Esophagus muscularis mucosa (tissue), 4 donors: ENCODE results near the gene SIPA1L3. TPM values are rescaled to one million over a fixed set of nuclear protein-coding genes. Genes with fewer than 3 reads are reported as not detected.

ENCODE experiments used
- DNase-seq: peaks from one replicate; pipeline ENCODE4 v3.0.0-alpha.2; 2017; ENCODE audit errors: extremely low spot score
- H3K27ac ChIP-seq, 4 donors: fragments of 200-600 bp; sonication (generic); replicated peaks in 1 of 4; 1 replicate in 3 of 4; 2 replicates in 1 of 4; pipeline ENCODE4 v1.5.1; 2016 to 2019; ENCODE audit warnings: mild to moderate bottlenecking in 1 of 4
- H3K27me3 ChIP-seq, 4 donors: fragments of 200-600 bp; sonication (generic); one replicate each; pipeline versions ENCODE4 v1.5.1 to v1.6.0; 2016 to 2019
- H3K36me3 ChIP-seq, 4 donors: fragments of 200-600 bp; sonication (generic); one replicate each; pipeline ENCODE4 v1.5.1; 2016 to 2019
- H3K4me1 ChIP-seq, 4 donors: fragments of 200-600 bp; sonication (generic); one replicate each; pipeline ENCODE4 v1.5.1; 2016 to 2019
- H3K4me3 ChIP-seq, 4 donors: fragments of 200-600 bp; sonication (generic); 1 replicate in 2 of 4; 2 replicates in 2 of 4; pipeline ENCODE4 v1.5.1; 2016 to 2019; ENCODE audit warnings: mild to moderate bottlenecking in 4 of 4, moderate library complexity in 1 of 4
- H3K9me3 ChIP-seq, 4 donors: fragments of 200-600 bp; sonication (generic); 1 replicate in 3 of 4; 2 replicates in 1 of 4; pipeline ENCODE4 v1.5.1; 2016 to 2019
- EP300 ChIP-seq: sonication (generic); formaldehyde crosslinking; IDR thresholded peaks from one replicate; pipeline ENCODE4 v1.6.1; 2017; ENCODE audit warnings: antibody characterized with exemption
- POLR2A ChIP-seq: fragments of 450-650 bp; IDR thresholded peaks from one replicate; pipeline ENCODE4 v1.6.1; 2017; ENCODE audit warnings: antibody characterized with exemption, moderate library complexity, mild to moderate bottlenecking, low read depth
- POLR2AphosphoS5 ChIP-seq, 2 donors: sonication (generic); formaldehyde crosslinking; IDR thresholded peaks; one replicate each; pipeline ENCODE4 v1.6.1; 2017; ENCODE audit warnings: antibody characterized with exemption in 2 of 2
- whole genome bisulfite sequencing: methylation state at CpG from one replicate; pipeline ENCODE4 v1.1.5; 2018; 5-methylcytosine and 5-hydroxymethylcytosine counted together
- intact Hi-C: fragments of 100-400 bp; cut with DNase I; formaldehyde crosslinking; loops from one replicate; pipeline ENCODE4 v1.15.1; 2023
- total RNA-seq, 4 donors: library from RNA; depleted of rRNA; stranded (reverse); fragments of >200 nt; gene quantifications; one replicate each; pipeline versions ENCODE4 v1.1.0 to v1.2.1, GENCODE V29; 2016
- TF ChIP-seq, protein P1 (sequence below), 3 experiments: fragments of 200-600 bp in 2 of 3; fragments of 450-650 bp in 1 of 3; sonication (generic) in 2 of 3; IDR thresholded peaks; one replicate each; pipeline ENCODE4 v1.5.1; 2017 to 2019; ENCODE audit warnings: antibody characterized with exemption in 3 of 3, mild to moderate bottlenecking in 2 of 3, moderate library complexity in 1 of 3

SIPA1L3 gene
- total RNA-seq, 4 donors from 2014 or later: 10.4 to 17.9 (median 13.2) TPM

DNA sequence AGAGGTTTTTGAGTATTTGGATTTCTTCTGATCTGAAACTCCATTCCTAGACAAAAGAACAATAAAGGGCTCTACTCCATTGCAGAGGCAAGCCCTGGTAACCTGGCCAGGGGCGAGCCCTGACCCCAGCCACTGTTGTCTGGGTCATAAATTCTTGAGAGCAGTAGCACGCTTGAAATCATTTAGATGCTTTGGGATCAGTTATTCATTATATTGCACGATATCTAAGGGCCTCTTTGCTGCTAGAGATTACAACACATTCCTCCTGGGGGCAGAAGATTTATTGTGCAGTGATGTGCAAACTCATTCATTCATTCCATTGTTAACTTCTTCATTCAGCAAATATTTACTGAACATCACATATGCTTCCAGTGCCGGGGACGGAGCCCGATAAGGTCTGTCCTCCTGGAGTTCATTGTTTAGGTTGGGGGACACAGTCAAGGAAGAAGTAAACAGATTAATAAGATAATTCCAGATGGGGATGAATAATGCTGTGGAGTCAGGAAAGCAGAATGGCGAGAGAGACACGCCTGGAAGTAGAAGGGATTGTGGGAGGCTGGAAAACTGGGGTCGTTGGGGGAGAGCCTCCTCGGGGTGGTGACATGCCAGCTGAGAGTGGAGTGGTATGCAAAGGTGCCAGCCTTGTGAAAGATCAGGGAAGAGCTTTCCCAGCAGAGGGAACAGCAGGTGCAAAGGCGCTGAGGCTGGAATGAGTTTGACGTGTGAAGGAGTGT lies 34.9 kb downstream of the SIPA1L3 start:
- Histone ChIP-seq H3K27ac (no peak overlapping the region), H3K27me3 (no peaks in the 10 kb centered on the region), H3K4me1 (no peaks in the 10 kb centered on the region), H3K9me3 (no peaks in the 10 kb centered on the region), H3K4me3 (no peak overlapping the region), H3K36me3 (peaks cover 0 to 3% (median 0%) of the 10 kb centered on the region in 4 donors)
- 86% methylated on average over 12 of the region's 12 CpGs for WGBS
- intact Hi-C loops: no loop called here
- TF ChIP-seq POLR2AphosphoS5 (IDR thresholded peaks at IDR 0.05) (no peak), POLR2A (no peak), EP300 (no peak)
- TF ChIP-seq, protein P1, sequence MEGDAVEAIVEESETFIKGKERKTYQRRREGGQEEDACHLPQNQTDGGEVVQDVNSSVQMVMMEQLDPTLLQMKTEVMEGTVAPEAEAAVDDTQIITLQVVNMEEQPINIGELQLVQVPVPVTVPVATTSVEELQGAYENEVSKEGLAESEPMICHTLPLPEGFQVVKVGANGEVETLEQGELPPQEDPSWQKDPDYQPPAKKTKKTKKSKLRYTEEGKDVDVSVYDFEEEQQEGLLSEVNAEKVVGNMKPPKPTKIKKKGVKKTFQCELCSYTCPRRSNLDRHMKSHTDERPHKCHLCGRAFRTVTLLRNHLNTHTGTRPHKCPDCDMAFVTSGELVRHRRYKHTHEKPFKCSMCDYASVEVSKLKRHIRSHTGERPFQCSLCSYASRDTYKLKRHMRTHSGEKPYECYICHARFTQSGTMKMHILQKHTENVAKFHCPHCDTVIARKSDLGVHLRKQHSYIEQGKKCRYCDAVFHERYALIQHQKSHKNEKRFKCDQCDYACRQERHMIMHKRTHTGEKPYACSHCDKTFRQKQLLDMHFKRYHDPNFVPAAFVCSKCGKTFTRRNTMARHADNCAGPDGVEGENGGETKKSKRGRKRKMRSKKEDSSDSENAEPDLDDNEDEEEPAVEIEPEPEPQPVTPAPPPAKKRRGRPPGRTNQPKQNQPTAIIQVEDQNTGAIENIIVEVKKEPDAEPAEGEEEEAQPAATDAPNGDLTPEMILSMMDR (IDR thresholded peaks at IDR 0.05): no peak
- no peak for DNase-seq

DNA sequence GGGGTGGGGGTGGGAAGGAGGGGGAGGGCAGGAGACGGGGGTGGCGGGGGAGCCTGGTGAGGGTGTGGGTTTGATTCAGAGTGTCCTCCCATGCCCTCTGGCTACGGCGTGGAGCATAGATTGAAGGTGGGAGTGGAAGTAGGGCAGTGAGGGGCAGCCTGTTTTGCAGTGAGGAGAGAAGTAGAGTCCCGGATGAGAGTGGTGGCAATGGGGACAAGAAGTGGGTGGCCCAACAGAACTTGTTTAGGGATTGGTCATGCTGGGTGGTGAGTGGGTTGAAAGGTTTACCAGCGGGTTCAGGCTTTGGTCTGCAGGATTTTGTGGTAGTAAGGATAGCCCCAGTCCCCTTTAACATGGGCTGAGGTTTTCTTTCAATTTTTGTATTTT lies 35.5 kb downstream of the SIPA1L3 start:
- Histone ChIP-seq H3K27me3 (no peaks in the 10 kb centered on the region), H3K27ac (no peak overlapping the region), H3K9me3 (no peaks in the 10 kb centered on the region), H3K4me3 (no peak overlapping the region), H3K4me1 (no peaks in the 10 kb centered on the region), H3K36me3 (peaks cover 0 to 3% (median 0%) of the 10 kb centered on the region in 4 donors)
- TF ChIP-seq EP300 (no peak), POLR2A (no peak), POLR2AphosphoS5 (IDR thresholded peaks at IDR 0.05) (no peak)
- TF ChIP-seq, protein P1 (IDR thresholded peaks at IDR 0.05): no peak
- intact Hi-C loops: no loop called here
- 89% methylated on average over 6 of the region's 6 CpGs for WGBS
- DNase-seq: no peak

DNA sequence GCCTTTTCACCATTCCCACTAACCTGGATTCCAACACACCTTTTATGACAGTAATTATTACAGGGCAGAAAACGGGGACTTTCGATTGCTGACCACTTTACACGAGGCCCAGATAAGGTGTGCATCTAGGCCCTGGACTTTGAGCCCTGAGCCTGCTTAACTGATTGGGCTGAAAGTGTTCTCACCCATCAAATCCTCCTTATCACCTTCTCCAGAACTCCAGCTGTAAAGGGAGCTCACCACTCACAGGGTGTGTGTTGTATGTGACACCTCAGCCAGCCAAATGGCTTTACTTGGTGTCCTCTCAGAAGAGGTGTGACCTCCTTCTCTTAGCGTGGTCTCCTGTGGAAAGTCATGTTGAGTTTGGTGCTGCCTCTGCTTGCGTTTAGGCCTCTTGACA lies 36.5 kb downstream of the SIPA1L3 start:
- H3K9me3 ChIP-seq: no peaks in the 10 kb centered on the region
- H3K4me3 ChIP-seq: no peak overlapping the region
- intact Hi-C loops: no loop called here
- no peaks in the 10 kb centered on the region for H3K27me3 ChIP-seq
- WGBS: 89% methylated on average over 5 of the region's 5 CpGs
- H3K4me1 ChIP-seq: no peaks in the 10 kb centered on the region
- no peak for TF ChIP-seq POLR2AphosphoS5 (IDR thresholded peaks at IDR 0.05)
- TF ChIP-seq POLR2A: no peak
- TF ChIP-seq, protein P1 (IDR thresholded peaks at IDR 0.05): no peak
- no peak for TF ChIP-seq EP300
- no peak overlapping the region for H3K27ac ChIP-seq
- DNase-seq: no peak
- peaks cover 0 to 3% (median 0%) of the 10 kb centered on the region in 4 donors for H3K36me3 ChIP-seq

DNA sequence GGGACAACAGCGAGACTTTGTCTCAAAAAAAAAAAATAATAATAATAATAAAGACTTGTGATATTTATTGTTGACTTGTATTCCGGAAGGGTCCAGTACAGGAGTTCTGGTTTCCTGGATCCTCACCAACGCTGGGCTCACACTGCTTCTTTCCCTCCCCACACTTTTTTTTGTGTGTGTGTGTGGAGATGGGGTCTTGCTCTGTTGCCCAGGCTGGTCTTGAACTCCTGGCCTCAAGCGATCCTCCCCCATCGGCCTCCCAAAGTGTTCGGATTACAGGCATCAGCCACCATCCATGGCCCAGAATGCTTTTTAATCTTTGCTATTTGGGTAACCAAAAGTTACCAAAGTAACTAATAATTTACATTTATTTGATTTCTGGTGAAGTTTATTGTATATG lies 39.1 kb downstream of the SIPA1L3 start:
- WGBS: 96% methylated on average over 6 of the region's 6 CpGs
- Histone ChIP-seq H3K4me3 (no peak overlapping the region), H3K27me3 (no peaks in the 10 kb centered on the region), H3K27ac (no peak overlapping the region), H3K4me1 (no peaks in the 10 kb centered on the region), H3K9me3 (no peaks in the 10 kb centered on the region), H3K36me3 (peaks cover 0 to 3% (median 0%) of the 10 kb centered on the region in 4 donors)
- intact Hi-C loops: no loop called here
- no peak for DNase-seq
- TF ChIP-seq POLR2A (no peak), POLR2AphosphoS5 (IDR thresholded peaks at IDR 0.05) (no peak), EP300 (no peak)
- TF ChIP-seq, protein P1 (IDR thresholded peaks at IDR 0.05): no peak

DNA sequence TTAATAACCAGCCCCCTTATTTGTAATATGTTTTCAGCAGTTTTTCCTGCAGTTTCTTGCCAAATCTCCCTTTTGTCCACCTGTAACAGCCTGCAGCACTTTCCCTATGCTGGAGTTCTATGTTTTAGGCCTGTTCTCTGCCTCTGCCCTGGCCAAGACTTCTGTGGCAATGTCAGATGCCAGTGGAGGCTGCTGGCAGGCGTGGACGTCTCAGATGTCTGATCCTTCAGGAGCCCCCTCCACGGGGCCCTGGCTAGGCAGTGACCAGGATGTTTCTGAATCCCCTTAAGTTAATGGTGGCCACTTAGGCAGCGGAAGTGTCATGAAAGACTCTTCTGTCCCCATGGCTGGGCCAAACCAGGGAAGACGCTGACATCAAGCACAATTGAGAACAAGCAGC lies 40.8 kb downstream of the SIPA1L3 start:
- TF ChIP-seq, protein P1 (IDR thresholded peaks at IDR 0.05): no peak
- TF ChIP-seq EP300 (no peak), POLR2A (no peak), POLR2AphosphoS5 (IDR thresholded peaks at IDR 0.05) (no peak)
- DNase-seq: no peak
- H3K36me3 ChIP-seq: no peaks in the 10 kb centered on the region
- H3K9me3 ChIP-seq: no peaks in the 10 kb centered on the region
- no peak overlapping the region for H3K27ac ChIP-seq
- no peaks in the 10 kb centered on the region for H3K4me1 ChIP-seq
- no peak overlapping the region for H3K4me3 ChIP-seq
- intact Hi-C loops: no loop called here
- no peaks in the 10 kb centered on the region for H3K27me3 ChIP-seq
- 85% methylated on average over 5 of the region's 5 CpGs for WGBS
